WTC11 (cell line): ENCODE data around the gene LRMDA. TPM values are rescaled to one million over a fixed set of nuclear protein-coding genes. Genes with fewer than 3 reads are reported as not detected.

Source experiments
- ATAC-seq: fragments of 200-7000 bp; cut with Tn5 transposase; 2 replicates; pipeline ENCODE4 v1.10.0; 2021; ENCODE audit warnings: mild to moderate bottlenecking, moderate library complexity
- CTCF ChIA-PET: fragments of 300-600 bp; sonication (Branson Sonifier 250); formaldehyde crosslinking; loops from one replicate; lab custom pipeline; 2021; ENCODE audit warnings: antibody characterized with exemption; lab: Charles Lee
- POLR2A ChIA-PET: fragments of 350-600 bp; sonication (Branson Sonifier 250); formaldehyde crosslinking; loops from one replicate; lab custom pipeline; 2021; ENCODE audit warnings: antibody characterized with exemption; lab: Charles Lee
- DNase-seq: peaks from one replicate; pipeline ENCODE4 v3.0.0; 2021; ENCODE audit warnings: low spot score
- H3K27ac Mint-ChIP-seq: 2 replicates; pipeline ENCODE4 v1.8.0; 2021; ENCODE audit warnings: mixed read lengths
- H3K27me3 Mint-ChIP-seq: 2 replicates; pipeline ENCODE4 v1.8.0; 2021; ENCODE audit warnings: low read depth, mild to moderate bottlenecking, moderate library complexity, mixed read lengths
- H3K36me3 Mint-ChIP-seq: 2 replicates; pipeline ENCODE4 v1.8.0; 2021; ENCODE audit warnings: mixed read lengths
- H3K4me1 Mint-ChIP-seq: 2 replicates; pipeline ENCODE4 v1.8.0; 2022; ENCODE audit warnings: mixed read lengths
- H3K4me3 Mint-ChIP-seq: 2 replicates; pipeline ENCODE4 v1.8.0; 2021; ENCODE audit warnings: mild to moderate bottlenecking, moderate library complexity, mixed read lengths
- H3K9me3 Mint-ChIP-seq: 2 replicates; pipeline ENCODE4 v1.8.0; 2021; ENCODE audit warnings: mixed read lengths
- CDX4 ChIP-seq: fragments of 250-450 bp; sonication (Bioruptor Pico); IDR thresholded peaks from 2 replicates; pipeline ENCODE4 v1.9.0; 2021; ENCODE audit warnings: moderate library complexity, mild to moderate bottlenecking, inconsistent platforms, borderline replicate concordance
- E2F1 ChIP-seq: sonication (generic); formaldehyde crosslinking; IDR thresholded peaks from 2 replicates; pipeline ENCODE4 v1.8.0; 2022; ENCODE audit warnings: mild to moderate bottlenecking, missing genetic modification reagents
- ETV6 ChIP-seq: sonication (generic); formaldehyde crosslinking; IDR thresholded peaks from 2 replicates; pipeline ENCODE4 v1.8.1; 2022; ENCODE audit warnings: mild to moderate bottlenecking, missing genetic modification reagents
- FOXJ3 ChIP-seq: sonication (generic); formaldehyde crosslinking; IDR thresholded peaks from 2 replicates; pipeline ENCODE4 v1.9.0; 2021; ENCODE audit warnings: missing genetic modification reagents, mild to moderate bottlenecking, borderline replicate concordance
- FOXP1 ChIP-seq: sonication (generic); formaldehyde crosslinking; IDR thresholded peaks from 2 replicates; pipeline ENCODE4 v1.8.0; 2022; ENCODE audit warnings: missing genetic modification reagents, mild to moderate bottlenecking, moderate library complexity, borderline replicate concordance
- HMGA2 ChIP-seq: fragments of 250-450 bp; sonication (Bioruptor Pico); IDR thresholded peaks from 2 replicates; pipeline ENCODE4 v1.4.0; 2021; ENCODE audit warnings: mild to moderate bottlenecking, moderate library complexity
- JUN ChIP-seq: sonication (generic); formaldehyde crosslinking; IDR thresholded peaks from 2 replicates; pipeline ENCODE4 v1.8.0; 2023; ENCODE audit warnings: mild to moderate bottlenecking, missing genetic modification reagents
- KAT7 ChIP-seq: sonication (generic); formaldehyde crosslinking; IDR thresholded peaks from 2 replicates; pipeline ENCODE4 v1.8.1; 2023; ENCODE audit warnings: missing genetic modification reagents, mild to moderate bottlenecking, borderline replicate concordance
- NFATC4 ChIP-seq: fragments of 250-450 bp; sonication (Bioruptor Pico); IDR thresholded peaks from 2 replicates; pipeline ENCODE4 v1.9.0; 2021; ENCODE audit warnings: mild to moderate bottlenecking
- NFYB ChIP-seq: sonication (generic); formaldehyde crosslinking; conservative IDR thresholded peaks from 2 replicates; pipeline ENCODE4 v1.8.0; 2022; ENCODE audit warnings: low read depth, missing genetic modification reagents
- NR2C2 ChIP-seq: sonication (generic); formaldehyde crosslinking; IDR thresholded peaks from 2 replicates; pipeline ENCODE4 v1.8.0; 2022; ENCODE audit warnings: mild to moderate bottlenecking, missing genetic modification reagents
- NR3C1 ChIP-seq: sonication (generic); formaldehyde crosslinking; conservative IDR thresholded peaks from 2 replicates; pipeline ENCODE4 v1.8.1; 2023; ENCODE audit warnings: low read depth, mild to moderate bottlenecking, missing genetic modification reagents
- OVOL2 ChIP-seq: fragments of 250-450 bp; sonication (Bioruptor Pico); IDR thresholded peaks from 2 replicates; pipeline ENCODE4 v1.9.0; 2021; ENCODE audit warnings: mild to moderate bottlenecking, borderline replicate concordance
- PREB ChIP-seq: sonication (generic); formaldehyde crosslinking; IDR thresholded peaks from 2 replicates; pipeline ENCODE4 v1.8.1; 2022; ENCODE audit warnings: mild to moderate bottlenecking, missing genetic modification reagents, moderate library complexity, borderline replicate concordance
- RORB ChIP-seq: fragments of 250-450 bp; sonication (Bioruptor Pico); IDR thresholded peaks from 2 replicates; pipeline ENCODE4 v1.9.0; 2021; ENCODE audit warnings: mild to moderate bottlenecking
- SMAD4 ChIP-seq: sonication (generic); formaldehyde crosslinking; IDR thresholded peaks from 2 replicates; pipeline ENCODE4 v1.8.0; 2022; ENCODE audit warnings: mild to moderate bottlenecking, missing genetic modification reagents
- SP1 ChIP-seq: sonication (generic); formaldehyde crosslinking; conservative IDR thresholded peaks from 2 replicates; pipeline ENCODE4 v1.8.1; 2022; ENCODE audit warnings: missing genetic modification reagents
- STAT6 ChIP-seq: sonication (generic); formaldehyde crosslinking; conservative IDR thresholded peaks from 2 replicates; pipeline ENCODE4 v1.8.1; 2023; ENCODE audit warnings: mild to moderate bottlenecking, low read depth, missing genetic modification reagents, moderate library complexity
- TEAD1 ChIP-seq: sonication (generic); formaldehyde crosslinking; IDR thresholded peaks from 2 replicates; pipeline ENCODE4 v1.8.0; 2022; ENCODE audit warnings: mild to moderate bottlenecking, missing genetic modification reagents
- ZNF121 ChIP-seq: sonication (generic); formaldehyde crosslinking; IDR thresholded peaks from 2 replicates; pipeline ENCODE4 v1.8.0; 2023; ENCODE audit warnings: missing genetic modification reagents
- ZNF219 ChIP-seq: sonication (generic); formaldehyde crosslinking; IDR thresholded peaks from 2 replicates; pipeline ENCODE4 v1.8.0; 2023; ENCODE audit warnings: missing genetic modification reagents, mild to moderate bottlenecking, borderline replicate concordance
- ZNF232 ChIP-seq: sonication (generic); formaldehyde crosslinking; IDR thresholded peaks from 2 replicates; pipeline ENCODE4 v1.8.0; 2022; ENCODE audit warnings: mild to moderate bottlenecking, missing genetic modification reagents
- ZNF317 ChIP-seq: sonication (generic); formaldehyde crosslinking; IDR thresholded peaks from 2 replicates; pipeline ENCODE4 v1.8.1; 2023; ENCODE audit warnings: low read depth, mild to moderate bottlenecking, moderate library complexity, missing genetic modification reagents, borderline replicate concordance
- ZNF671 ChIP-seq: fragments of 250-450 bp; sonication (Bioruptor Pico); IDR thresholded peaks from 2 replicates; pipeline ENCODE4 v1.8.0; 2021; ENCODE audit warnings: mild to moderate bottlenecking
- total RNA-seq: library from RNA; stranded (reverse); gene quantifications from 3 replicates; pipeline ENCODE4 v1.2.3, GENCODE V29; 2021

The LRMDA gene
- total RNA-seq, 1 experiment from 2014 or later, result 0.92 TPM

- no peak overlapping the region for H3K27ac Mint-ChIP-seq
- H3K9me3 Mint-ChIP-seq, result no peaks in the 10 kb centered on the region
- TF ChIP-seq ZNF219 (CRISPR knock-in tag) (no peak), ZNF121 (peak; percentile 85)
- no peak overlapping the region for H3K4me3 Mint-ChIP-seq
- H3K4me1 Mint-ChIP-seq, result peaks cover 36% of the 10 kb centered on the region
- ChIA-PET CTCF (interaction anchor here (0.8 kb wide), 1 partner anchor 692 kb away, joined by 3 read pairs; no protein-coding TSS in a partner anchor), POLR2A (no interaction called here)
- DNase-seq, result no peak
- no peaks in the 10 kb centered on the region for H3K36me3 Mint-ChIP-seq
- peak; percentile 79 for ATAC-seq
- H3K27me3 Mint-ChIP-seq, result peaks cover 14% of the 10 kb centered on the region
Measured at GRCh38 chr10:75611172-75611992, 180.0 kb downstream of the LRMDA start.

GRCh38 chr10:75611993-75612372 is 180.6 kb downstream of the LRMDA start:
- Mint-ChIP-seq H3K9me3 (no peaks in the 10 kb centered on the region), H3K27ac (no peak overlapping the region), H3K36me3 (no peaks in the 10 kb centered on the region), H3K4me1 (peaks cover 36% of the 10 kb centered on the region), H3K27me3 (peaks cover 10% of the 10 kb centered on the region), H3K4me3 (no peak overlapping the region)
- CTCF ChIA-PET, result interaction anchor here (0.8 kb wide), 1 partner anchor 692 kb away, joined by 3 read pairs; no protein-coding TSS in a partner anchor
- TF ChIP-seq FOXP1 (CRISPR knock-in tag) (no peak), NFYB (CRISPR knock-in tag) (no peak), SP1 (CRISPR knock-in tag) (no peak), KAT7 (CRISPR knock-in tag) (no peak), JUN (CRISPR knock-in tag) (no peak), PREB (CRISPR knock-in tag) (no peak), SMAD4 (CRISPR knock-in tag) (no peak)
- ATAC-seq (no peak; the same call in 1 of the 2 replicates), DNase-seq (no peak)
- POLR2A ChIA-PET, result no interaction called here

- TF ChIP-seq NR2C2 (CRISPR knock-in tag), result no peak
- no peak for TF ChIP-seq NR3C1
- no peak for TF ChIP-seq ZNF317 (CRISPR knock-in tag)
- no peak for TF ChIP-seq ZNF671 (CRISPR knock-in tag)
- no peak for TF ChIP-seq STAT6 (CRISPR knock-in tag)
- no peak for TF ChIP-seq SP1 (CRISPR knock-in tag)
- no peak for TF ChIP-seq ETV6
- no peak for TF ChIP-seq TEAD1 (CRISPR knock-in tag)
- no peak for TF ChIP-seq RORB
- no peak for TF ChIP-seq E2F1 (CRISPR knock-in tag)
- no peak for TF ChIP-seq CDX4 (CRISPR knock-in tag)
- no peak for TF ChIP-seq NFATC4
- TF ChIP-seq OVOL2 (CRISPR knock-in tag), result no peak
- TF ChIP-seq FOXJ3 (CRISPR knock-in tag), result no peak
- no peak for TF ChIP-seq ZNF232 (CRISPR knock-in tag)
- TF ChIP-seq HMGA2 (CRISPR knock-in tag), result no peak
- Mint-ChIP-seq H3K27me3 (peaks cover 10% of the 10 kb centered on the region), H3K27ac (no peak overlapping the region), H3K36me3 (no peaks in the 10 kb centered on the region), H3K9me3 (no peaks in the 10 kb centered on the region), H3K4me1 (peaks cover 36% of the 10 kb centered on the region), H3K4me3 (no peak overlapping the region)
- ChIA-PET POLR2A (no interaction called here), CTCF (no interaction called here)
- DNase-seq (no peak), ATAC-seq (no peak)
Measured at GRCh38 chr10:75612904-75613684, 181.7 kb downstream of the LRMDA start.
